Stomach (tissue), 4 donors: ENCODE results near the gene VEZF1.

Source experiments
- EP300 ChIP-seq: sonication (generic); formaldehyde crosslinking; IDR thresholded peaks from one replicate; pipeline ENCODE4 v1.6.1; 2017; ENCODE audit warnings: antibody characterized with exemption
- POLR2A ChIP-seq, 4 donors: fragments of 450-650 bp; IDR thresholded peaks; one replicate each; pipeline ENCODE4 v1.6.1; 2016; ENCODE audit warnings: antibody characterized with exemption in 4 of 4, control low read depth in 2 of 4, mild to moderate bottlenecking in 1 of 4, moderate library complexity in 1 of 4
- TF ChIP-seq, protein P1 (sequence below), 7 experiments: fragments of 450-650 bp in 4 of 7; fragments of 200-600 bp in 3 of 7; sonication (generic) in 3 of 7; IDR thresholded peaks; one replicate each; pipeline ENCODE4 v1.5.1; 2016 to 2019; ENCODE audit warnings: antibody characterized with exemption in 7 of 7, control low read depth in 2 of 7, mild to moderate bottlenecking in 1 of 7

DNA sequence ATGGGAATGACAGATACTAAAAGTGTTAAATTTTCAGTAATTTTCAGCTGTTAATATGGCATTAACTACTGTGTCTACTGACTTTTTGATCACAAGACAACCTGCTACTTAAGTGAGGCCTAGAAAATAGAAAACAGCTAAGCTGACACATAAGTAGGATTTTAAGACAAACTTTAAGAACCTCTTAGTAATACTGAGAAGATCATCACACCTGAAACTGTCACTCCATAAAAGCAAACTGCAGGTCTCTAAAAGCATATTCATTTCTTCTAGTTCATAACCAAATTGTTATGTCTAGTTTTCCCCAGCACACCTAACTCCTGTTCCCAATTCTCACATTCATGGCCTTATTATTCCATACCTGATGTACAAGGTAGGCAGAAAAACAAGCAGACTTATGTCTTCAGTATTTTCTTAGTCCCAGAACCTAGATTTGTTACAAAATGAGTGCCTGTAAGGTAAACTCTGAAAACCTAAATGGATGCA, 11.0 kb upstream of the VEZF1 start:
- TF ChIP-seq, protein P1, sequence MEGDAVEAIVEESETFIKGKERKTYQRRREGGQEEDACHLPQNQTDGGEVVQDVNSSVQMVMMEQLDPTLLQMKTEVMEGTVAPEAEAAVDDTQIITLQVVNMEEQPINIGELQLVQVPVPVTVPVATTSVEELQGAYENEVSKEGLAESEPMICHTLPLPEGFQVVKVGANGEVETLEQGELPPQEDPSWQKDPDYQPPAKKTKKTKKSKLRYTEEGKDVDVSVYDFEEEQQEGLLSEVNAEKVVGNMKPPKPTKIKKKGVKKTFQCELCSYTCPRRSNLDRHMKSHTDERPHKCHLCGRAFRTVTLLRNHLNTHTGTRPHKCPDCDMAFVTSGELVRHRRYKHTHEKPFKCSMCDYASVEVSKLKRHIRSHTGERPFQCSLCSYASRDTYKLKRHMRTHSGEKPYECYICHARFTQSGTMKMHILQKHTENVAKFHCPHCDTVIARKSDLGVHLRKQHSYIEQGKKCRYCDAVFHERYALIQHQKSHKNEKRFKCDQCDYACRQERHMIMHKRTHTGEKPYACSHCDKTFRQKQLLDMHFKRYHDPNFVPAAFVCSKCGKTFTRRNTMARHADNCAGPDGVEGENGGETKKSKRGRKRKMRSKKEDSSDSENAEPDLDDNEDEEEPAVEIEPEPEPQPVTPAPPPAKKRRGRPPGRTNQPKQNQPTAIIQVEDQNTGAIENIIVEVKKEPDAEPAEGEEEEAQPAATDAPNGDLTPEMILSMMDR (IDR thresholded peaks at IDR 0.05) = no peak
- no peak for TF ChIP-seq EP300
- no peak for TF ChIP-seq POLR2A (IDR thresholded peaks at IDR 0.05)
